Fibroblast of lung (primary cell): ENCODE results near the gene TNFRSF18.

Experiments
- CTCF ChIP-seq, 2 donors: IDR thresholded peaks in 1 of 2; conservative IDR thresholded peaks in 1 of 2; 1 replicate in 1 of 2; 2 replicates in 1 of 2; pipeline ENCODE4 v1.5.1; 2011 to 2012; ENCODE audit warnings: low read length in 2 of 2, control low read depth in 1 of 2, inconsistent platforms in 1 of 2, low read depth in 1 of 2, mild to moderate bottlenecking in 1 of 2
- EZH2 ChIP-seq: IDR thresholded peaks from 2 replicates; pipeline ENCODE4 v1.5.1; 2012; ENCODE audit warnings: low read length, control low read depth, mild to moderate bottlenecking; ENCODE audit errors: missing control alignments

DNA sequence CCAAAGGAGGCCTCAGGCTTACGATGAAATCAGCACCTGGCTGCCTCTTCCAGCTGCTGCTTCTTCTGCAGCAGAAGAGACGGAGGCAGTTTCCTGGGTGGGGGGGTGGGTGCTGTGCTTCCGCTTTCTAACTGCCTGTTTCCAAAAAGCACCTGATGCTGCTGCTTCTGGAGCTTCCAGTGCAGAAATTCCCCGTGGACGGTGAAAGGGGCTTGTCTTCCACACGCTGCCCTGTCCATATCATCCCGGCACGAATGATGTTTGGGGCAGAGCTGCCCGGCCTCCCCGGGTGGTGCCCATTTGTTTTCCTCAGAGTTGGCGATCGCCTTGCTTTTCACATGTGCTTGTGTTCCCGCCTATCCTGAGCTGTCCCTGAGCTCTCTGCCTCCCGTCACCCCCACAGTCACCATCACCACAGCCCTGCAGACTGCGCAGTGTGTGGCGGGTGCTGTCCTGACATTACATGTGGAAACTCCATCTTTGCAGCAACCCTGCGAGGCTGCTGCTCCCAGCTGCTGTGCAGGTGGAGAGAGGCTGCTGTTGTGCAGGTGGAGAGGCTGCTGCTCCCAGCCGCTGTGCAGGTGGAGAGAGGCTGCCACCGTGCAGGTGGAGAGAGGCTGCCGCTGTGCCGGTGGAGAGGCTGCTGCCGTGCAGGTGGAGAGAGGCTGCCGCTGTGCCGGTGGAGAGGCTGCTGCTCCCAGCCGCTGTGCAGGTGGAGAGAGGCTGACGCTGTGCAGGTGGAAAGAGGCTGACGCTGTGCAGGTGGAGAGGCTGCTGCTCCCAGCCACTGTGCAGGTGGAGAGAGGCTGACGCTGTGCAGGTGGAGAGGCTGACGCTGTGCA lies 30.9 kb downstream of the TNFRSF18 start:
- no peak for TF ChIP-seq CTCF (conservative IDR thresholded peaks at IDR 0.05 in 1 of 2, IDR thresholded peaks at IDR 0.05 in 1 of 2; ENCODE audit: low read depth in 1 of 2, low read length in 2 of 2)
- TF ChIP-seq EZH2 = no peak
